Mucosa of stomach (tissue), 1 donor: ENCODE measurements around the gene EOLA1.
"Not testable (repeated sequence)": the region's sequence is repeated elsewhere in the genome, so short reads cannot be mapped to it uniquely, and the experiment has no call there.

Experiments
- H3K27me3 ChIP-seq: one replicate; pipeline ENCODE4 v1.7.0; 2013; ENCODE audit warnings: mild to moderate bottlenecking, low read length; ENCODE audit not compliant: control insufficient read depth, insufficient read depth
- H3K36me3 ChIP-seq: one replicate; pipeline ENCODE4 v1.7.0; 2013; ENCODE audit warnings: low read length; ENCODE audit not compliant: control insufficient read depth, insufficient read depth
- H3K4me1 ChIP-seq: one replicate; pipeline ENCODE4 v1.7.0; 2013; ENCODE audit warnings: mild to moderate bottlenecking, low read length; ENCODE audit not compliant: control insufficient read depth, insufficient read depth
- H3K4me3 ChIP-seq: one replicate; pipeline ENCODE4 v1.7.0; 2013; ENCODE audit warnings: low read length
- H3K9ac ChIP-seq: one replicate; pipeline ENCODE4 v1.7.0; 2013; ENCODE audit warnings: mild to moderate bottlenecking, low read length, moderate library complexity
- H3K9me3 ChIP-seq: one replicate; pipeline ENCODE4 v1.7.0; 2013; ENCODE audit warnings: mild to moderate bottlenecking, low read length, moderate library complexity; ENCODE audit not compliant: control insufficient read depth
- donor health status: Pancreatic carcinoma.

EOLA1 gene

GRCh38 chrX:149551245-149551938 lies 10.6 kb downstream of the EOLA1 start:
- not testable (repeated sequence) for H3K9ac ChIP-seq, H3K27me3 ChIP-seq, H3K4me3 ChIP-seq, H3K9me3 ChIP-seq, H3K4me1 ChIP-seq, H3K36me3 ChIP-seq

GRCh38 chrX:149551939-149552248 lies 11.1 kb downstream of the EOLA1 start:
- not testable (repeated sequence) for H3K9me3 ChIP-seq, H3K4me3 ChIP-seq, H3K4me1 ChIP-seq

GRCh38 chrX:149555251-149555650 lies 14.4 kb downstream of the EOLA1 start:
- H3K9ac ChIP-seq, H3K4me3 ChIP-seq, H3K27me3 ChIP-seq, H3K36me3 ChIP-seq, H3K9me3 ChIP-seq, H3K4me1 ChIP-seq: not testable (repeated sequence)

More at GRCh38 chrX:149551939-149552248, 11.1 kb downstream of the EOLA1 start:
- not testable (repeated sequence) for H3K27me3 ChIP-seq, H3K9ac ChIP-seq, H3K36me3 ChIP-seq

- Histone ChIP-seq H3K36me3 (no peaks in the 10 kb centered on the region), H3K9ac (no peak overlapping the region), H3K4me3 (no peak overlapping the region), H3K4me1 (peaks cover 4% of the 10 kb centered on the region), H3K9me3 (no peaks in the 10 kb centered on the region), H3K27me3 (no peaks in the 10 kb centered on the region)
These were observed 22.5 kb downstream of the EOLA1 start for GRCh38 chrX:149563359-149563758.

- Histone ChIP-seq H3K9ac (no peak overlapping the region), H3K27me3 (no peaks in the 10 kb centered on the region), H3K4me1 (peaks cover 7% of the 10 kb centered on the region), H3K4me3 (no peak overlapping the region), H3K9me3 (no peaks in the 10 kb centered on the region), H3K36me3 (no peaks in the 10 kb centered on the region)
These were observed 27.0 kb downstream of the EOLA1 start for GRCh38 chrX:149567621-149568417.

- H3K9me3 ChIP-seq, result no peaks in the 10 kb centered on the region
- H3K27me3 ChIP-seq, result no peaks in the 10 kb centered on the region
- H3K4me1 ChIP-seq, result peaks cover 8% of the 10 kb centered on the region
- H3K9ac ChIP-seq, result no peak overlapping the region
- no peaks in the 10 kb centered on the region for H3K36me3 ChIP-seq
- H3K4me3 ChIP-seq, result no peak overlapping the region
These were observed 28.0 kb downstream of the EOLA1 start for GRCh38 chrX:149568701-149569296.

- Histone ChIP-seq H3K4me1 (peaks cover 8% of the 10 kb centered on the region), H3K4me3 (no peak overlapping the region), H3K9me3 (no peaks in the 10 kb centered on the region), H3K9ac (no peak overlapping the region), H3K36me3 (no peaks in the 10 kb centered on the region), H3K27me3 (no peaks in the 10 kb centered on the region)
These were observed 29.0 kb downstream of the EOLA1 start for GRCh38 chrX:149569770-149570169.

- Histone ChIP-seq H3K9ac (no peak overlapping the region), H3K9me3 (no peaks in the 10 kb centered on the region), H3K4me1 (peaks cover 8% of the 10 kb centered on the region), H3K4me3 (no peak overlapping the region), H3K27me3 (no peaks in the 10 kb centered on the region), H3K36me3 (no peaks in the 10 kb centered on the region)
These were observed 29.9 kb downstream of the EOLA1 start for GRCh38 chrX:149570668-149571067.

- H3K4me1 ChIP-seq, result peaks cover 8% of the 10 kb centered on the region
- no peaks in the 10 kb centered on the region for H3K36me3 ChIP-seq
- H3K4me3 ChIP-seq, result no peak overlapping the region
- no peak overlapping the region for H3K9ac ChIP-seq
- H3K9me3 ChIP-seq, result no peaks in the 10 kb centered on the region
- H3K27me3 ChIP-seq, result no peaks in the 10 kb centered on the region
These were observed 31.0 kb downstream of the EOLA1 start for GRCh38 chrX:149571770-149572169.

GRCh38 chrX:149572743-149573142 lies 31.9 kb downstream of the EOLA1 start:
- H3K36me3 ChIP-seq, result no peaks in the 10 kb centered on the region
- H3K9ac ChIP-seq, result no peak overlapping the region
- H3K4me1 ChIP-seq, result peaks cover 6% of the 10 kb centered on the region
- H3K9me3 ChIP-seq, result no peaks in the 10 kb centered on the region
- H3K4me3 ChIP-seq, result no peak overlapping the region
- H3K27me3 ChIP-seq, result no peaks in the 10 kb centered on the region

- H3K4me1 ChIP-seq, result not testable (repeated sequence)
These were observed 32.6 kb downstream of the EOLA1 start for GRCh38 chrX:149573456-149573855.

GRCh38 chrX:149585631-149586030 lies 44.8 kb downstream of the EOLA1 start:
- not testable (repeated sequence) for H3K9ac ChIP-seq, H3K4me3 ChIP-seq, H3K27me3 ChIP-seq, H3K9me3 ChIP-seq, H3K4me1 ChIP-seq, H3K36me3 ChIP-seq

More at GRCh38 chrX:149573456-149573855, 32.6 kb downstream of the EOLA1 start:
- H3K27me3 ChIP-seq, H3K9ac ChIP-seq, H3K9me3 ChIP-seq, H3K4me3 ChIP-seq, H3K36me3 ChIP-seq: not testable (repeated sequence)
